Transverse colon (tissue), 4 donors: ENCODE measurements around the gene ARMC8. TPM values are rescaled to one million over a fixed set of nuclear protein-coding genes. Genes with fewer than 3 reads are reported as not detected.

ENCODE experiments used
- DNase-seq: peaks from one replicate; pipeline ENCODE4 v3.0.0-alpha.2; 2019
- H3K27ac ChIP-seq, 4 donors: fragments of 200-600 bp; sonication (generic); 2 replicates each; pipeline ENCODE4 v1.5.1; 2016 to 2018; ENCODE audit warnings: inconsistent platforms in 4 of 4
- H3K27me3 ChIP-seq: fragments of 200-600 bp; sonication (generic); 2 replicates; pipeline ENCODE4 v1.5.1; 2017; ENCODE audit warnings: inconsistent platforms
- H3K36me3 ChIP-seq, 4 donors: fragments of 200-600 bp; sonication (generic); 2 replicates each; pipeline ENCODE4 v1.5.1; 2017 to 2019; ENCODE audit warnings: inconsistent platforms in 4 of 4
- H3K4me1 ChIP-seq, 4 donors: fragments of 200-600 bp; sonication (generic); 2 replicates each; pipeline ENCODE4 v1.5.1; 2017 to 2020; ENCODE audit warnings: inconsistent platforms in 4 of 4
- H3K4me3 ChIP-seq, 4 donors: fragments of 200-600 bp; sonication (generic); 1 replicate in 1 of 4; 2 replicates in 3 of 4; pipeline versions ENCODE4 v1.5.1 to v1.6.1; 2017 to 2019; ENCODE audit warnings: inconsistent platforms in 4 of 4
- H3K9me3 ChIP-seq, 2 donors: fragments of 200-600 bp; sonication (generic); 2 replicates each; pipeline ENCODE4 v1.5.1; 2017 to 2019; ENCODE audit warnings: inconsistent platforms in 2 of 2
- EP300 ChIP-seq: sonication (generic); formaldehyde crosslinking; IDR thresholded peaks from one replicate; pipeline ENCODE4 v1.6.1; 2017; ENCODE audit warnings: antibody characterized with exemption, low read depth
- POLR2A ChIP-seq: fragments of 450-650 bp; IDR thresholded peaks from one replicate; pipeline ENCODE4 v1.6.1; 2016; ENCODE audit warnings: antibody characterized with exemption, mild to moderate bottlenecking, moderate library complexity
- POLR2AphosphoS5 ChIP-seq, 3 donors: sonication (generic); formaldehyde crosslinking; IDR thresholded peaks; one replicate each; pipeline ENCODE4 v1.6.1; 2016; ENCODE audit warnings: antibody characterized with exemption in 3 of 3
- whole genome bisulfite sequencing, 2 donors: methylation state at CpG; one replicate each; pipeline ENCODE4 v1.1.5; 2018; ENCODE audit warnings: low coverage in 1 of 2; 5-methylcytosine and 5-hydroxymethylcytosine counted together
- in situ Hi-C, 4 donors: fragments of 200-750 bp; cut with MboI; loops; one replicate each; pipeline versions ENCODE4 v1.15.0 to v1.15.1; 2017; ENCODE audit warnings: low sequenced_read_pairs in 3 of 4, low pct_ligation_motif_present in 1 of 4, low pct_unique_long_range_greater_than_20kb in 1 of 4
- intact Hi-C: fragments of 100-400 bp; cut with DNase I; formaldehyde crosslinking; loops from one replicate; pipeline ENCODE4 v1.15.1; 2023; ENCODE audit warnings: low total_unique reads
- total RNA-seq, 4 donors: library from RNA; depleted of rRNA; stranded (reverse); fragments of >200 nt; gene quantifications; one replicate each; pipeline ENCODE4 v1.1.0, GENCODE V29; 2016
- TF ChIP-seq, protein P1 (sequence below), 5 experiments: fragments of 200-600 bp in 3 of 5; fragments of 450-650 bp in 2 of 5; sonication (generic) in 3 of 5; IDR thresholded peaks; 1 replicate in 2 of 5; 2 replicates in 3 of 5; pipeline ENCODE4 v1.5.1; 2016 to 2017; ENCODE audit warnings: antibody characterized with exemption in 5 of 5, inconsistent platforms in 3 of 5, mild to moderate bottlenecking in 2 of 5, moderate library complexity in 1 of 5

The ARMC8 gene
- total RNA-seq, 4 donors from 2014 or later = 48.1 to 63.8 (median 60.3) TPM

GRCh38 chr3:138344754-138345153, 157.7 kb downstream of the ARMC8 start:
- H3K4me3 ChIP-seq = no peak overlapping the region
- H3K27ac ChIP-seq = no peak overlapping the region
- TF ChIP-seq POLR2A (no peak), POLR2AphosphoS5 (IDR thresholded peaks at IDR 0.05) (no peak), EP300 (no peak)
- TF ChIP-seq, protein P1, sequence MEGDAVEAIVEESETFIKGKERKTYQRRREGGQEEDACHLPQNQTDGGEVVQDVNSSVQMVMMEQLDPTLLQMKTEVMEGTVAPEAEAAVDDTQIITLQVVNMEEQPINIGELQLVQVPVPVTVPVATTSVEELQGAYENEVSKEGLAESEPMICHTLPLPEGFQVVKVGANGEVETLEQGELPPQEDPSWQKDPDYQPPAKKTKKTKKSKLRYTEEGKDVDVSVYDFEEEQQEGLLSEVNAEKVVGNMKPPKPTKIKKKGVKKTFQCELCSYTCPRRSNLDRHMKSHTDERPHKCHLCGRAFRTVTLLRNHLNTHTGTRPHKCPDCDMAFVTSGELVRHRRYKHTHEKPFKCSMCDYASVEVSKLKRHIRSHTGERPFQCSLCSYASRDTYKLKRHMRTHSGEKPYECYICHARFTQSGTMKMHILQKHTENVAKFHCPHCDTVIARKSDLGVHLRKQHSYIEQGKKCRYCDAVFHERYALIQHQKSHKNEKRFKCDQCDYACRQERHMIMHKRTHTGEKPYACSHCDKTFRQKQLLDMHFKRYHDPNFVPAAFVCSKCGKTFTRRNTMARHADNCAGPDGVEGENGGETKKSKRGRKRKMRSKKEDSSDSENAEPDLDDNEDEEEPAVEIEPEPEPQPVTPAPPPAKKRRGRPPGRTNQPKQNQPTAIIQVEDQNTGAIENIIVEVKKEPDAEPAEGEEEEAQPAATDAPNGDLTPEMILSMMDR (IDR thresholded peaks at IDR 0.05) = no peak
- H3K9me3 ChIP-seq = no peaks in the 10 kb centered on the region
- 60% methylated on average over 1 of the region's 1 CpG; no CpG with 5 or more reads in 1 of the 2 donors for WGBS, 2 donors
- H3K27me3 ChIP-seq = peaks cover 9% of the 10 kb centered on the region
- intact Hi-C loops (loop anchor here (5.0 kb wide), 1 partner anchor 1003 kb away; no protein-coding TSS in a partner anchor), in situ Hi-C loops (no loop called here)
- no peak for DNase-seq
- no peaks in the 10 kb centered on the region for H3K36me3 ChIP-seq
- H3K4me1 ChIP-seq = peaks cover 0 to 13% (median 2%) of the 10 kb centered on the region in 4 donors

Other genes with a start within 250 kb of the ARMC8 start
- gene CLDN18, start 177.1 kb upstream of the ARMC8 start, total RNA-seq = not detected
- 10 to 100 TPM in 1 of 4 donors, 1 to 10 TPM in 2, not detected in 1; 4.6 to 13.0 (median 5.1) TPM for gene DZIP1L, start 71.7 kb upstream of the ARMC8 start, total RNA-seq
- gene A4GNT, start 54.9 kb upstream of the ARMC8 start, total RNA-seq = not detected
- gene DBR1, start 12.4 kb upstream of the ARMC8 start, total RNA-seq = 1 to 10 TPM in 3 of 4 donors, not detected in 1; 7.5 to 8.9 (median 7.8) TPM
- not detected for gene NME9, start 142.6 kb downstream of the ARMC8 start, total RNA-seq
- gene MRAS, start 161.3 kb downstream of the ARMC8 start, total RNA-seq = 1 to 10 TPM; 3.0 to 9.6 (median 6.3) TPM
- 1 to 10 TPM in 3 of 4 donors, under 1 TPM in 1; 0.60 to 6.0 (median 2.8) TPM for gene ESYT3, start 247.3 kb downstream of the ARMC8 start, total RNA-seq